SKM-1 (cell line): ENCODE data around the gene TIAM2.

Experiments
- DNase-seq: peaks from one replicate; lab custom pipeline; 2025; ENCODE audit not compliant: unreplicated experiment; lab: John Stamatoyannopoulos, UW

The TIAM2 gene

DNA sequence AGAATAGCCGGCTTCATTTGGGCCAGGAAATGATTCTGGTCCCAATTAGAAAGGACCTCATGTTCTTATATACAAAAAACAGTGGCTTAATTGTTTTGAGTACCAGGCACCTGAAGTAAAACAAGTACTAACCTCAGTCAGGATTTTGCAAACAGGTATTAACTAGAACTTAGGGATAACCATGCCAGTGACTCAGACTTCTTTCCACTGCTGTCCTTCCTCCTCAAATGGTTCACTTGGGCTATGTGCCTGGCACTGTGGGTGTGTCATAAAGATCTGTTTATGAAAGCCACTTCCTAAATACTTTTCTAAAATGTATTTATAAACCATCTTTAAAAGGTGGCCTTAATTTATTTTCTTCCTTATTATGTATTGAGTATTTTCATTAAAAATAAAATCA, 279.4 kb downstream of the TIAM2 start:
- DNase-seq: no peak

DNA sequence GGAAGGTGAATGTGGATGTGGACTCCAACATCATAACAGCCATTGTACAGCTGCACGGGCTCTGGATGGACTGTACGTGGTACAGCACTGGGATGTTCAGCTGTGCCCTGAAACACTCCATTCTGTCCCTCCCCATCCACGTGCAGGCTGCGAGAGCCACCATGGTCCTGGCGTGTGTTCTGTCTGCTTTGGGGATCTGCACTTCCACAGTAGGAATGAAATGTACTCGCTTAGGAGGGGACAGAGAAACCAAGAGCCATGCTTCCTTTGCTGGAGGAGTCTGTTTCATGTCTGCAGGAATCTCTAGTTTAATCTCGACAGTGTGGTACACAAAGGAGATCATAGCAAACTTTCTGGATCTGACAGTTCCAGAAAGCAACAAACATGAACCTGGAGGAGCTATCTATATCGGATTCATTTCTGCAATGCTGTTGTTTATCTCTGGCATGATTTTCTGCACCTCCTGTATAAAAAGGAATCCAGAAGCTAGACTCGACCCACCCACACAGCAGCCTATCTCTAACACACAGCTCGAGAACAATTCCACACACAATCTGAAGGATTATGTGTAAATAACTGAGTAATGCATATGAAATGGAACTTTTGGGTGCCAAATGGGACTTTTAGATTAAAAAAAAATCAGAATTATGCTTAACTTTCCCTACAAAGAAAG, 280.8 kb downstream of the TIAM2 start:
- no peak for DNase-seq

DNA sequence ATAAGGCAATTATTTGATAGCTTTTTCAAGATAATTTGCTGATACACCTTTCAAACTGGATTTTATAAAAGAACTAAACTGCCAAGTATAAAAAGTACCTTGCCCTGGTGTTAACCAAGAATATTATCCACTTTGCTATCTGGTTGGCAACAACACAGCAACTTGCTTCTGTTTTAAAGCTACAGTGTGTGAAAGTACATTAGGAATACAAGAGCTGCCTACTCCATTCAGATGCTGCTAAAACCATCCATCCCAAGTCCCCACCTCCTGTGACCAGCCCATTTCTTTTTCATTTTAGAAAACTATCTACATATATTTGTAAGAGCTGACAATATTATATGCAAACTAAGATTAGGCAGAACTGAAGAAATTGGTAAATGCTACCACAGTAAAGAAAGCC, 281.5 kb downstream of the TIAM2 start:
- DNase-seq: no peak

GRCh38 chr6:155278319-155279049, 283.4 kb downstream of the TIAM2 start:
- no peak for DNase-seq

DNA sequence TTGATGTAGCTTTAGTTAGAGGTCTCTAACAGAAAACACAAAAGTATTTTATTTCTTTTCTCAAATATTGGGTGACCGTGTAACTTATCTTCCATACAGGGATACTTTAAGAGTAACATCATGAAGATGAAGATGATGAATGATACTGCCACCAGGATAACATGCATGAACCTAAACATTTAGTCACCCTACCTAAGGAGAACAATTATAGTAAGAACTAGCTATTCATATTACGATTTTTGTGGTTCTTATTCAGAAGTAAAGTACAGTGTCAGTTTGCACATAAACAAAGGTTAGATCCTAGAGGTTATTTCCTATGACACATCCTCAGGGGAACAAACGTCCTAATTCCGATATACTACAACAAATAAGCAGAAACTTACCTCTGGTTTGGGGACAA, 289.7 kb downstream of the TIAM2 start:
- DNase-seq: no peak

- DNase-seq: no peak
Measured at GRCh38 chr6:155287762-155288161, 292.6 kb downstream of the TIAM2 start.

DNA sequence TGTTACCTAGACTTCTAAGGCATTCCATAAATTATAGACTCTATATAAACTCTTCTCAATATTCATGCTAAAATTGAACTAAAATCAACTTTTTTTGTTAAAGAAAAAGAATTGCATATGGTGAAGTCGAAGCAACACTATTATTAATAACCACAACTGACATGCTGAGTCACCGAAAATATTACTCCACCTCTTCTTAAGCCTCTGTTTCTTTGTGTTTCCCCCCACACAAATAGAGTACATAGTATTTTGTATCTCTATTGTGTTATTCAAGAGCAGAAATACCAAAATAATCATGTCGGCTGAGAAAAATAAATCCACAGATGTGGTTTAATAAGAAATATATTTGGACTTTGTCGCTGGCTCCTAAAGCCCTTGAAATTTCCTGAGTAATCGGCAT, 295.4 kb downstream of the TIAM2 start:
- DNase-seq: no peak

GRCh38 chr6:155291291-155291690, 296.2 kb downstream of the TIAM2 start:
- DNase-seq: no peak

DNA sequence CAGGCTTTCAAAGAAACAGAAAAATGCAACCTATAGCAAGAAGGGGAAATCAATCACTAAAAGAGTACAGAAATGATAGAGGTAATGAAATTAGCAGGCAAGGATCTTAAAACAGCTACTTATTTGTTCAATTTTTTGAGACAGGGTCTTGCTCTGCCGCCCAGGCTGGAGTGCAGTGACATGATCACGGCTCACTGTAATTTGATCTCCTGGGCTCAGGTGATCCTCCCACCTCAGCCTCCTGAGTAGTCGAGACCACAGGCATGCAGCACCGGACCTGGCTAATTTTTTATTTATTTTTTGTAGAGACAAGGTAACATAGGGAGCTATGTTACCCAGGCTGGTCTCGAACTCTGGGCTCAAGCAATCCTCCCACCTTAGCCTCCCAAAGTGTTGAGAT, 297.6 kb downstream of the TIAM2 start:
- DNase-seq: no peak

GRCh38 chr6:155297669-155298068, 302.6 kb downstream of the TIAM2 start:
- DNase-seq: no peak

- DNase-seq: no peak
Measured at GRCh38 chr6:155301867-155302266, 306.8 kb downstream of the TIAM2 start.

DNA sequence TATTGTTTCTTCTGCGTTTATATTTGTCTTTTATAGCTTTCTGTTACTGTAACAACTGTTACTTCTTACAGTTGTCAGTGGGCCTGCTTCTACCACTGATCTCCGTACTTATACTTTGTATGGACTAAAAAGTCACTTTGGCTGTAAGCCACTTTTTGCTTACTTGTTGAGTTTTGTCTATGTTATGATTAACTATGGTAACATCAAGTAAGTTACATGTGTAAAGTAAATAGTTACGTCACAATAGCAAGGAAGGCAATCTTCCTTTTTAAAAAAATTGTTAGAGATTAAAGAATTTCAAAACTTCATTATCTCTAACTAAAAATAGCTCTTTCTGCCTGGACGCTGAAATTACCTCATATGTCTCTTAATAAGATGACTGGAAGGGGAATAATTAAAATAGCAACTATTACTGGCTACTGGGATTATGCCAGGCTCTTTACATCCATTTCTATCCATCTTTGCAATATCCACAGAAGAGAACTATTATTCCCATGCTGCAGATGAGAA, 308.3 kb downstream of the TIAM2 start:
- DNase-seq: no peak

GRCh38 chr6:155306958-155307357, 311.8 kb downstream of the TIAM2 start:
- no peak for DNase-seq
